HepG2 (cell line): ENCODE measurements around the gene CCND1. TPM values are rescaled to one million over a fixed set of nuclear protein-coding genes. Genes with fewer than 3 reads are reported as not detected.

Experiments
- AGO2 ChIP-seq: fragments of 200-400 bp; formaldehyde crosslinking; optimal IDR thresholded peaks from 2 replicates; pipeline ENCODE3; 2017; ENCODE audit warnings: mild to moderate bottlenecking, low read depth, low read length, moderate library complexity
- CHCHD3 ChIP-seq: sonication (generic); formaldehyde crosslinking; IDR thresholded peaks from 2 replicates; pipeline ENCODE4 v1.8.0; 2022; ENCODE audit warnings: mild to moderate bottlenecking, missing genetic modification reagents, moderate library complexity
- FOXP1 ChIP-seq, 2 experiments: fragments of 450-650 bp in 1 of 2; IDR thresholded peaks; 2 replicates each; pipeline ENCODE4 v1.6.1; 2017 to 2018; ENCODE audit warnings: antibody characterized with exemption in 1 of 2
- HOXD1 ChIP-seq: sonication (generic); formaldehyde crosslinking; IDR thresholded peaks from 2 replicates; pipeline ENCODE4 v1.5.0; 2020; ENCODE audit warnings: missing genetic modification reagents
- KDM3A ChIP-seq: IDR thresholded peaks from 2 replicates; pipeline ENCODE4 v1.6.1; 2018; ENCODE audit warnings: low read depth, missing compliant biosample characterization
- MTF2 ChIP-seq: sonication (generic); formaldehyde crosslinking; IDR thresholded peaks from 2 replicates; pipeline ENCODE4 v1.5.0; 2020; ENCODE audit warnings: missing genetic modification reagents, borderline replicate concordance
- NCOA5 ChIP-seq: sonication (generic); formaldehyde crosslinking; IDR thresholded peaks from 2 replicates; pipeline ENCODE4 v1.4.0; 2020; ENCODE audit warnings: missing genetic modification reagents
- NFIC ChIP-seq: IDR thresholded peaks from 2 replicates; pipeline ENCODE4 v1.6.1; 2012; ENCODE audit warnings: mild to moderate bottlenecking, low read length, inconsistent platforms
- NKX3-1 ChIP-seq: sonication (generic); formaldehyde crosslinking; IDR thresholded peaks from 2 replicates; pipeline ENCODE4 v1.5.0; 2020; ENCODE audit warnings: missing genetic modification reagents
- PAXIP1 ChIP-seq: sonication (generic); formaldehyde crosslinking; conservative IDR thresholded peaks from 2 replicates; pipeline ENCODE4 v1.4.0; 2020; ENCODE audit warnings: mild to moderate bottlenecking, missing genetic modification reagents, moderate library complexity
- PRPF4 ChIP-seq: fragments of 200-400 bp; formaldehyde crosslinking; IDR thresholded peaks from 2 replicates; pipeline ENCODE4 v1.6.1; 2016; ENCODE audit warnings: low read length, low read depth; ENCODE audit not compliant: poor library complexity, severe bottlenecking
- ZBTB46 ChIP-seq: sonication (generic); formaldehyde crosslinking; IDR thresholded peaks from 2 replicates; pipeline ENCODE4 v1.4.0; 2020; ENCODE audit warnings: mild to moderate bottlenecking, missing genetic modification reagents, borderline replicate concordance
- ZNF124 ChIP-seq: sonication (generic); formaldehyde crosslinking; IDR thresholded peaks from 2 replicates; pipeline ENCODE4 v1.4.0; 2020; ENCODE audit warnings: missing genetic modification reagents
- ZNF225 ChIP-seq: sonication (generic); formaldehyde crosslinking; IDR thresholded peaks from 2 replicates; pipeline ENCODE4 v1.4.0; 2020; ENCODE audit warnings: mild to moderate bottlenecking, missing genetic modification reagents
- ZNF30 ChIP-seq: sonication (generic); formaldehyde crosslinking; IDR thresholded peaks from 2 replicates; pipeline ENCODE4 v1.5.0; 2020; ENCODE audit warnings: mild to moderate bottlenecking, missing genetic modification reagents
- ZNF556 ChIP-seq: sonication (generic); formaldehyde crosslinking; IDR thresholded peaks from 2 replicates; pipeline ENCODE4 v1.4.0; 2020; ENCODE audit warnings: mild to moderate bottlenecking, missing genetic modification reagents, borderline replicate concordance
- ZNF772 ChIP-seq: sonication (generic); formaldehyde crosslinking; IDR thresholded peaks from 2 replicates; pipeline ENCODE4 v1.5.0; 2020; ENCODE audit warnings: mild to moderate bottlenecking, missing genetic modification reagents
- ZNF781 ChIP-seq: sonication (generic); formaldehyde crosslinking; IDR thresholded peaks from 2 replicates; pipeline ENCODE4 v1.5.1; 2020; ENCODE audit warnings: borderline replicate concordance, mild to moderate bottlenecking, missing genetic modification reagents; ENCODE audit errors: not compliant biosample characterization
- ZSCAN31 ChIP-seq: sonication (generic); formaldehyde crosslinking; IDR thresholded peaks from 2 replicates; pipeline ENCODE4 v1.5.0; 2020; ENCODE audit warnings: low read depth, mild to moderate bottlenecking, missing genetic modification reagents
- polyA plus RNA-seq, 8 experiments: library from polyadenylated mRNA; depleted of rRNA in 3 of 8; stranded (reverse) in 7 of 8; unstranded in 1 of 8; fragments of >200 nt; fragmentation: Illumina TruSeq in 4 of 8; extraction: Trizol in 4 of 8; gene quantifications; 2 replicates each; pipeline versions ENCODE4 v1.2.1 to v1.2.3, GENCODE V29; 2011 to 2016; ENCODE audit warnings: low read depth in 4 of 8, missing spikeins in 1 of 8, mixed read lengths in 1 of 8; ENCODE audit not compliant: insufficient read depth in 1 of 8
- total RNA-seq, 5 experiments: library from RNA; depleted of rRNA; stranded (reverse); fragments of >200 nt; fragmentation: Illumina TruSeq; extraction: Trizol; gene quantifications; 2 replicates each; pipeline ENCODE4 v1.2.3, GENCODE V29; 2016; ENCODE audit warnings: low read depth in 1 of 5
- TF ChIP-seq, protein P1 (sequence below): sonication (generic); formaldehyde crosslinking; IDR thresholded peaks from 2 replicates; pipeline ENCODE4 v1.5.0; 2020; ENCODE audit warnings: mild to moderate bottlenecking, missing genetic modification reagents
- TF ChIP-seq, protein P2 (sequence below): sonication (generic); formaldehyde crosslinking; IDR thresholded peaks from 2 replicates; pipeline ENCODE4 v1.5.0; 2020; ENCODE audit warnings: missing genetic modification reagents

CCND1 gene
- total and polyA plus RNA-seq, 2 of the 13 experiments (the other 11 are each of a cell fraction or from before 2014, with no cell fraction given) = 107 to 136 TPM

DNA sequence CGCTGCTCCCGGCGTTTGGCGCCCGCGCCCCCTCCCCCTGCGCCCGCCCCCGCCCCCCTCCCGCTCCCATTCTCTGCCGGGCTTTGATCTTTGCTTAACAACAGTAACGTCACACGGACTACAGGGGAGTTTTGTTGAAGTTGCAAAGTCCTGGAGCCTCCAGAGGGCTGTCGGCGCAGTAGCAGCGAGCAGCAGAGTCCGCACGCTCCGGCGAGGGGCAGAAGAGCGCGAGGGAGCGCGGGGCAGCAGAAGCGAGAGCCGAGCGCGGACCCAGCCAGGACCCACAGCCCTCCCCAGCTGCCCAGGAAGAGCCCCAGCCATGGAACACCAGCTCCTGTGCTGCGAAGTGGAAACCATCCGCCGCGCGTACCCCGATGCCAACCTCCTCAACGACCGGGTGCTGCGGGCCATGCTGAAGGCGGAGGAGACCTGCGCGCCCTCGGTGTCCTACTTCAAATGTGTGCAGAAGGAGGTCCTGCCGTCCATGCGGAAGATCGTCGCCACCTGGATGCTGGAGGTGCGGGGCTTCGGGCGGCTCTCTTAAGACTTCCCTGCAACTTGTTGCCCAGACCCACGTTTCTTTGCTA is at the start of gene CCND1 (continued):
- TF ChIP-seq PAXIP1 (CRISPR knock-in tag) (peak; percentile 28; the same call in 1 of the 2 replicates), ZNF772 (CRISPR knock-in tag) (peak; percentile 59; the same call in 1 of the 2 replicates), AGO2 (peak; percentile 94), ZSCAN31 (0 out of 2 replicates have a peak, but pooled peaks have one; percentile 61), ZNF30 (CRISPR knock-in tag) (no peak), NCOA5 (CRISPR knock-in tag) (no peak), PRPF4 (no peak), HOXD1 (CRISPR knock-in tag) (peak; percentile 39; the same call in 1 of the 2 replicates), MTF2 (no peak), ZNF556 (no peak), ZNF225 (CRISPR knock-in tag) (0 out of 2 replicates have a peak, but pooled peaks have one; percentile 30), ZNF124 (CRISPR knock-in tag) (no peak), CHCHD3 (0 out of 2 replicates have a peak, but pooled peaks have one; percentile 41), NFIC (no peak), ZBTB46 (CRISPR knock-in tag) (no peak), FOXP1 (IDR thresholded peaks at IDR 0.05) (no peak), FOXP1 (CRISPR knock-in tag; IDR thresholded peaks at IDR 0.05) (peak; percentile 46), ZNF781 (CRISPR knock-in tag) (no peak), NKX3-1 (CRISPR knock-in tag) (peak; percentile 54; the same call in 1 of the 2 replicates), KDM3A (CRISPR knock-in tag) (no peak)
- TF ChIP-seq, protein P1, sequence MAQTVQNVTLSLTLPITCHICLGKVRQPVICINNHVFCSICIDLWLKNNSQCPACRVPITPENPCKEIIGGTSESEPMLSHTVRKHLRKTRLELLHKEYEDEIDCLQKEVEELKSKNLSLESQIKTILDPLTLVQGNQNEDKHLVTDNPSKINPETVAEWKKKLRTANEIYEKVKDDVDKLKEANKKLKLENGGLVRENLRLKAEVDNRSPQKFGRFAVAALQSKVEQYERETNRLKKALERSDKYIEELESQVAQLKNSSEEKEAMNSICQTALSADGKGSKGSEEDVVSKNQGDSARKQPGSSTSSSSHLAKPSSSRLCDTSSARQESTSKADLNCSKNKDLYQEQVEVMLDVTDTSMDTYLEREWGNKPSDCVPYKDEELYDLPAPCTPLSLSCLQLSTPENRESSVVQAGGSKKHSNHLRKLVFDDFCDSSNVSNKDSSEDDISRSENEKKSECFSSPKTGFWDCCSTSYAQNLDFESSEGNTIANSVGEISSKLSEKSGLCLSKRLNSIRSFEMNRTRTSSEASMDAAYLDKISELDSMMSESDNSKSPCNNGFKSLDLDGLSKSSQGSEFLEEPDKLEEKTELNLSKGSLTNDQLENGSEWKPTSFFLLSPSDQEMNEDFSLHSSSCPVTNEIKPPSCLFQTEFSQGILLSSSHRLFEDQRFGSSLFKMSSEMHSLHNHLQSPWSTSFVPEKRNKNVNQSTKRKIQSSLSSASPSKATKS (CRISPR knock-in tag) = 0 out of 2 replicates have a peak, but pooled peaks have one; percentile 39
- TF ChIP-seq, protein P2, sequence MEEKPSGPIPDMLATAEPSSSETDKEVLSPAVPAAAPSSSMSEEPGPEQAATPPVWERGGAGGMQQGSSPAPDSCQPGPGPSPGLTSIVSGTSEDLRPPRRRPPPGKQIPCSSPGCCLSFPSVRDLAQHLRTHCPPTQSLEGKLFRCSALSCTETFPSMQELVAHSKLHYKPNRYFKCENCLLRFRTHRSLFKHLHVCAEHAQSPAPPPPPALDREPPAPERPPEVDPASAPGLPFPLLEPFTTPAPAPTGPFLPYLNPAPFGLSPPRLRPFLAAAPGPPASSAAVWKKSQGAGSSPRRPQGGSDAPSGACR (CRISPR knock-in tag) = no peak
